ENCODE results near the gene ADA.

GRCh38 chr20:44624743-44625271 is 26.7 kb downstream of the ADA start:
- TF ChIP-seq CTCF (IDR thresholded peaks at IDR 0.05; ENCODE audit: poor library complexity, severe bottlenecking) (no peak), SMC3 (conservative IDR thresholded peaks at IDR 0.05; ENCODE audit: poor library complexity) (no peak), POLR2AphosphoS5 (IDR thresholded peaks at IDR 0.05) (no peak), EZH2 (IDR thresholded peaks at IDR 0.05; ENCODE audit: borderline replicate concordance, insufficient read depth, low read length, poor library complexity, severe bottlenecking) (no peak), EP300 (conservative IDR thresholded peaks at IDR 0.05; ENCODE audit: poor library complexity, severe bottlenecking) (no peak)

All from neural cell (in vitro differentiated cells).